ENCODE results near the gene RNF151.
"Not testable (repeated sequence)": the region's sequence is repeated elsewhere in the genome, so short reads cannot be mapped to it uniquely, and the experiment has no call there.

Gene RNF151

DNA sequence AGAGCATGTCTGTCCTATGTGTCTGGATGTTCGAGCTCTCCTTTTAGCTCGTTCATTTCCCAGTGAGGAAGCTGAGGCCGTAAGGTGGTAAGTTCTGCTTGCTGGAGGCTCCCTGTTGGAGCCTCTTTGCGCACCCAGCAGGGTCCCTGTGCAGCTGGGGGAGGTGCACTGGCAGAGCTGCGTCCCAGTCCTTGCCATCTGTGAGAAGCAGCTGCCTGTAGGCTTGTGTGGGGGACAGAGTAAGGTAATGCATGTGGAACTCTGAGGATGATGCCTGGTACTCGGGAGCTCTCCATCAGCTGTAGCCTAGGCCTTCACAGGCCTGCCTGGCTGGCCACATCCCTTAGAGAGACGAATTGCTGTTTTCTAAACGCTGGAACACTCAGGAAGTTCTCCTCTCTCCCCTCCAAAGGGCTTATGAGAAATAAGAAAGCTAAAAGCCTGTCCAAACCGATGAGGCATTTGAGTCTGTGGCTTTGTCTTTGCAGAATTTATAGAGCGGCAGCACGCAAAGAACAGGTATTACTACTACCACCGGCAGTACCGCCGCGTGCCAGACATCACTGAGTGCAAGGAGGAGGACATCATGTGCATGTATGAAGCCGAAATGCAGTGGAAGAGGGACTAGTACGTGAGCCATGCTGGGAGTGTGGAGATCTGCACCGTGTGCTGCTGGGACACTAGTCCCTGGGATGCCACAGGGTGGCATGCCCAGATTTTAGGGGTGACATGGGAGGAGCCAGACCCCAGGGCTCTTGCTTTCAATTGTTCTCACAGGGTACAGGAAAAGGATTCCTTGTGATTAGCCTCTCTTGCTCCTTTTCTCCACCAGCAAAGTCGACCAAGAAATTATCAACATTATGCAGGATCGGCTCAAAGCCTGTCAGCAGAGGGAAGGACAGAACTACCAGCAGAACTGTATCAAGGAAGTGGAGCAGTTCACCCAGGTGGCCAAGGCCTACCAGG, 5.7 kb upstream of the RNF151 start:
- peak; percentile 27 for DNase-seq

DNA sequence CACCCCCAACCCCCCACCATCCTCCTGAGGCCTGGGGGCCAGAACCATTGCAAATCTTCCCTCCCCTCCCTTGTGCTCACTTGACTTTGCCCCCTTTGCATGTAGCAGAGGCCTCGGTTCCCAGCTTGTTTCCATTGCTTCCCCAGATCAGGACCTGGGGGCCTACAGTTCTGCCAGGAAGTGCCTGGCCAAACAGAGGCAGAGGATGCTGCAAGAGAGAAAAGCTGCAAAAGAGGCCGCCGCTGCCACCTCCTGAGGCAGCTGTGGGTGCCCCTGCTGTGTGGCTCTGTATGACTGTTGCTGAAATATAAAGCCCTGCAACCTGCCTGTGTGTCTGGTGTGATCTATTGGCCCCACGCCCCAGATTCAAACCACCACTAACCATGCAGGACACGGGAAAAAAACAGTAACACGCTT, 5.0 kb upstream of the RNF151 start:
- DNase-seq: no peak

DNA sequence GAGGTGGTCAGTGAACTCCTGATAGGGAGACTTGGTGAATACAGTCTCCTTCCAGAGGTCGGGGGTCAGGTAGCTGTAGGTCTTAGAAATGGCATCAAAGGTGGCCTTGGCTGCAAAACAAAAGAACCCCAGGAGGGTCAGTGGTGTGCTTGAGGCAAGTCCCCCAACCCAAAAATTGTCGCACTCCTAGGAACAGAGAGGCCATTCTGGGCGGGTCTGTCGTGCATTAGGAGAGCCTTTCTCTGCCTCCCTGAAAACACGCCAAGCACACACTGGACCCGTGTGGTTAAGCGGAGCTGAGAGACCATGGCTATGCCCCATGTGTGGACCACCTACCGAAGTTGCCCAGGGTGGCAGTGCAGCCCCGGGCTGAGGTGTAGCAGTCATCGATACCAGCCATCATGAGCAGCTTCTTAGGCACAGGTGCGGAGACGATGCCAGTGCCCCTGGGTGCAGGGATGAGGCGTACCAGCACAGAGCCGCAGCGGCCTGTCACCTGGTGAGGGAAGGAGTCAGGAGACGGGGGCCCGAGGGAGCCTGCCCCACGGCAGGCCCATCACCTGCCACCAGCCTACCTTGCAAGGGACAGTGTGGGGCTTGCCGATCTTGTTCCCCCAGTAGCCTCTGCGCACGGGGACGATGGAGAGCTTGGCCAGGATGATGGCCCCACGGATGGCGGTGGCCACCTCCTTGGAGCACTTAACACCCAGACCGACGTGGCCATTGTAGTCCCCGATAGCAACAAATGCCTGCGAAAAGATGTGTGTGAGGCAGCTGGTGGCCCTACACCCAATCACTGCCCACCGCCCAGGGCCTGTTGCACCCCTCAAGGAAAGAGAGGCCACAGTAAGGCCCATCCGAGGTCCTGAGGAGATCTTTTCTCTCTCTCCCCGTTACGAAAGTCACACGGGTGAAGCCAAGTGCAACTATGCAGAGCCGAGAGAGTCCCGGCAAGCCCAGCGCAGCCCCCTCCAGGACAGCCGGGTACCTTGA, 4.2 kb upstream of the RNF151 start:
- not testable (repeated sequence) for DNase-seq

DNA sequence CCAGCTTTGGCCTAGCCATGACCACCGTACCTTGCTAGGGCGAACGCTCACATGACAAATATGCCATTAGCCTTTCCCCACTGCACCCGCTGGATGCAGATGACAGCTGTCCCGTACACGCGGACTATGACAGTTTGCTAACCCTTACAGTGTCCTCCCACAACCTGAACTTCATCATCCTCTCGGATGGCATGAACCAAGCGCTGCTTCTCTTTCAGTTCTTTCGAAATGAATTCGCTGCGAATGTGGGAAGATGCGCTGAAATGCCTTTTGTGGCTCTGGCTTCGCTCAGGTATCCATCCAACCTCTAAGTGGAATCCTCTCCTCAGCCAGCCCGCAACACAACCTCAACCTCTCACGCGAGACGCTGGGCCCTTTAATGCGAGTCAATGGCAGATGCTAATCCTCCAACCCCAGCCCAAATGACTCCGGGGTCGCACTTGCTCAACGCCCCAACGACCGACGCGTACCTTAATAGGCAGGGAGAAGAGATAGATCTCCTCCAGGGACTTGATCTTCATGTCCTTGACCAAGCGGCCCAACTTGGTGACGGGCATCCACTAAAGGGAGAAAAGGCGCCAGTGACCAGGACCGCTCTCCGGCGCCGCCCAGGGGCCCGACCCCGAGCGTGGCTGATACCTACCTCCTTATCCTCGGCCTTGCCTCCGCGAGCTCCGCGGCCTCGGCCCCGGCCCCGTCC, 2.7 kb upstream of the RNF151 start:
- no peak for DNase-seq

DNA sequence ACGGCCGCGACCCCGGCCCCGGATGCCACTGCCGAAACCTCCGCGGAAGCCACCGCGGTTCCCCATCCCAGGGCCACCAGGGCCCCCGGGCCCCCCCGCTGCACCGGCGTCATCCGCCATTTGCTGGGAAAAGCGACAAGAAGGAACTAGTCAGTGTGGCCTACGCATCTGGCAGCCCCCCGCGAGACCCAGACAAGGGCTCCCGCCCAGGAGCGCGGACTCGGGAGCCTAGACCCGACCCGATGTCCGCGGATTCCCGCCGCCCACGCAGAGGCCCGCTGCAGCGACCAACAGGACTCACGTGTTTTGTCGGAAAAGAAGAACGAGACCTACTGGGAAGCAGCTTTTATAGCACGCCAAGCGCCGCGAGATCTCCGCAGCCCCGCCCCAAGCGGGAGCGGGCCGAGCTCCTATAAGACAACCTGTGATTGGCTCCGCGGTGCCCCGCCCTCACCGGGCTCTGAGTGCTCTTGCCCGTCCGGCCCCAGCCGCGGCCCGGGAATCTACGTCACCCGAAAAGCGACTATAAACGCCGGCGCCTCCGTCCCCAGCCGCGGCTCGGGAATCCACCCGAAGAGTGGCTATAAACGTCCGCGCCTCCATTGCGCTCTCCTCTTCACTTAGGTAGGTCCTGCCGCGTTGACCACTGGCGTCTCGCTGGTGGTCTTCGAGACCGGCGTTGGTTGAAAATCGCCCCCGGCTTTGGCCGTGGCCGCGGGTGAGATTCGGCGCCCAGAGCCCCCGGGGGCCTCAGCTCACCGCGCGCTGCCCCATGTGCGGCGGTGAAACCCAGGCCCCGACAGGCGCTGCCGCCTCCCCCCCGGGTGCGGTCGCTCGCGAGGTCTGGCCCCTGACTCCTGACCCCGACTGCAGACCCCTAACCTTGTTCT, 1.9 kb upstream of the RNF151 start, which contains the start of gene RPS2:
Gene RPS2 (minus strand): TSS at position 321 of the 890 bp plus-strand sequence. CDS start 201 bp downstream, at position 120.
- peak; percentile 96 for DNase-seq

DNA sequence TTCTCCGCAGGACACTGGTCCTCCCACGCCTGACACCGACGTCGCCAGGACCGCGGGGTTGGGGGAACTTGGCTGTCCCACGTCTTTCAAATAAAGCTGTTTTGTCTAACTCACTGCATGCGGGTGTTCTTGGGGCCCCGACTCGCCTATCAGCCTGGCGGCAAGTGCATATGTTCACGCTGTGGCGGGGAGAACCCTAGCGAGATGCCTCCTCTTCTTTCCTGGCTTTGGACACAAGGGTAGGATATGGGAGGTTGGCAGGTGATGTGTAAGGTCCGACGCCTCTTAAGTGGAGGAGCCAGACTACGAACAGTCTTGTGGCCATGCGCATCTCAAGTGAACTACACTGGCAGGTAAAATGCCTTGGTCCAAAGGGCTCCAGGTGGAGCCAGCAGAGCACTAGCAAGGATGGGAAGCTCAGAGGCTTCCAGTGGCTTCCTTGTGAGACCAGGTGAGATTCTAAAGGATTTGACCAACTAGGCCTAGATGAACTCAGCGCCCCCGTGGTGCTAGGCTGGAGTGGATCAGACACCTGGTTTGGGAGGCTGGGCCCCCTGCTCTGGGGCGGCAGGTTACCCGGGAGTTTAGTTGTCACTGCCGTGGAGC, 1.2 kb upstream of the RNF151 start:
- DNase-seq: no peak

DNA sequence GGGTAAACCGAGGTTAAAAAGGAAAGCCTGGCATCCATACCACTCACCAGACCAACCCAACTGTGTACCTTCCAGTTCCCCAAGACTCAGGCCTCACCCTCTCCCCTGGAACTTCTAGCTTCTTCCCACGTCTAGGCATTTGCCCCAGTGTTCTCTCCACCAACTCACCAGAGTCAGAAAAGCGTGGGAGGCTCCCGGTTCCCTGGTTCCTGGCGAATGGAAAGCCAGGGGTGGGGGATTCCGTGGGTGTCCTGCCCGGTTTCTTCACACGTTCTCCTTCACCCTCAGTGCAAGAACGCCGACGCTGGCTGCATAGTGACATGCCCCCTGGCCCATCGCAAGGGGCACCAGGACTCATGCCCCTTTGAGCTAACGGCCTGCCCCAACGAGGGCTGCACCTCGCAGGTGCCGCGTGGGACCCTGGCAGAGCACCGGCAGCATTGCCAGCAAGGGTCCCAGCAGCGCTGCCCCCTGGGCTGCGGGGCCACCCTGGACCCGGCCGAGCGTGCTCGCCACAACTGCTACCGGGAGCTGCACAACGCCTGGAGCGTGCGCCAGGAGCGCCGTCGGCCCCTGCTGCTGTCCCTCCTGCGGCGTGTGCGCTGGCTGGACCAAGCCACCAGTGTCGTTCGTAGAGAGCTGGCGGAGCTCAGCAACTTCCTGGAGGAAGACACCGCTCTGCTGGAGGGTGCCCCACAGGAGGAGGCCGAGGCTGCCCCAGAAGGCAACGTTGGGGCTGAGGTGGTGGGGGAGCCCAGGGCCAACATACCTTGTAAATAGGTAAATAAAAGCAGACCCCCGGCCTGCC, 1.7 kb downstream of the RNF151 start:
- DNase-seq: no peak

DNA sequence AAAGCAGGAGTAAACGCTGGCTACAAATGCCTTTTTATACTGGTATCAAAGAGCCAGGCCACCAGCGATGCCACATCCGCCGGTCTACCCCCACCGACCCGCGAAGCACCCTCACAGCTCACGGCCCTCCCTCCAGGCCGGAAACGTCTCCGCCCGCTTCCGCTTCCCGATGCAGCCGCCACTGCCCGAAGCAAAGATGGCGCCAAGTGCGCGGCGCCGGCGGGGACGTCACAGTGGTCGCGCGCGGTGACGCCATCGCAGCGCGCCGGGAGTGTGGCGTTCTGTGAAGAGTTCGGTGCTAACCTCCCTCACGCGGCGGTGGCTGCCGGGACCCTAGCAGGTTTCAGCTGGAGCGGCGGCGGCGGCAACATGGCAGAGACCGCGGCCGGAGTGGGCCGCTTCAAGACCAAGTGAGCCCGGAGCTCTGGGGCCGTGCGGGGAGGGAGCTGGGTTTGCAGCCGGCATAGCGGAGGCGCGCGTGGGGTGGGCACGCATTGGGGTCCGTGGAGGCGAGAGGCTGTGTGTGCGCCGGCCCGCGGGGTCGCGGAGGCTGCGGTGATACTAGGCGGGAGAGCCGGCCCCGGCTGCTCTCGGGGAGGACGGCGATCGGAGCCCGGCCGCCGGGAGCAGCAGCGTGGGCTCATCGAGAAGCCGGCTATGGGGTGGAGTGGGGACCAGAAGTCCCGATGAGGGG, 5.3 kb downstream of the RNF151 start, which contains the start of gene TBL3:
Gene TBL3 (plus strand): TSS at position 258 of the 694 bp plus-strand sequence. CDS start 112 bp downstream, at position 370.
- DNase-seq: peak; percentile 97

DNA sequence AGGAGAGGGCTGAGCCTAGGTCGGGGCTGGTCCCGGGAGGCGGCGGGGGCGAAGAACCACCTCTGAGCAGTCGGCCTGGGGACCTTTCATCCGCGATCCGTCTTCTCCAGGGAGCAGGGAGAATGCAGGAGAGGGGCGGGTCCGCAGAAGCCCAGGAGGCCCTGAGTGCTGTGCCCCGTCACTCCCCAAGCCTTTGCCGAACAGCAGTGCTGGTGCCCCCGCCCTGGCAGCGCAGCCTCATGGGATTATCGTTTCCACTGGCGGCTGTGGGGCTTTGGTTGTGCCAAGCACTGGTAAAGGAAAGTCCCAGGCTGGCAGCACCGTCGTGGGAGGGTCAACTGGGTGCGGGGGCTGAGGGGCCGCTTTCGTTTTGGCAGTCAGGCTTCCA, 5.8 kb downstream of the RNF151 start:
- no peak for DNase-seq

DNA sequence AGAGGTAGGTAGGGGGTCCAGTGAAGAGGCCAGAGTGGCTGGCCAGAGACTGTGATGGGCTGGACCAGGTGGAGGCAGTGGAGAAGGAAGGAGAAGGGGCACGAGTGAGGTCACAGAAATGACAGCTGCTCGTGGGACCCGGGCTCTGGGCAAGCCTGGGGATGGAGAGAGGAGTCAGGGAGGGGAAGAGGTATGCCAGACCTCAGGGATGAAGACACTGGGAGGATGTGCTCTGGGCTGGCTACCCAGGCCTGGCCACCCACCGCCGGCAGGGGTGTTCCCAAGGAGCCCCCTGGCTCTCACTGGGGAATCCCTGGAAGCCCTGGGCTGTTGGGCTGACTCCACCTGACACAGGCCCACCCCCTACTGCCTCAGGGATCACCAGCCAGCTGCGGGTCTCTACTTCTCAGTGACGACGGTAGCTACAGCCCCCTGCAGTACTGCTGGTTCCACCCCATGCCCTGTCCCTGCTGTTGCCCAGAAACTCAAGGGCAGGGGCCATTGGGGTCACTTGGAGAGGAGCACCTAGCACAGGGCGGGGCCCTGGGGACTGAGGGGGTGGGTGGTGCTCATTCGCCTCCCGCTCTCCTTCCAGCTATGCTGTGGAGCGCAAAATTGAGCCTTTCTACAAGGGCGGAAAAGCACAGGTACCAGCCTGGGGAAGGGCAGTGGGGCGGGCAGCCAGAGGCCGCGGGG, 7.0 kb downstream of the RNF151 start:
- DNase-seq: no peak

DNA sequence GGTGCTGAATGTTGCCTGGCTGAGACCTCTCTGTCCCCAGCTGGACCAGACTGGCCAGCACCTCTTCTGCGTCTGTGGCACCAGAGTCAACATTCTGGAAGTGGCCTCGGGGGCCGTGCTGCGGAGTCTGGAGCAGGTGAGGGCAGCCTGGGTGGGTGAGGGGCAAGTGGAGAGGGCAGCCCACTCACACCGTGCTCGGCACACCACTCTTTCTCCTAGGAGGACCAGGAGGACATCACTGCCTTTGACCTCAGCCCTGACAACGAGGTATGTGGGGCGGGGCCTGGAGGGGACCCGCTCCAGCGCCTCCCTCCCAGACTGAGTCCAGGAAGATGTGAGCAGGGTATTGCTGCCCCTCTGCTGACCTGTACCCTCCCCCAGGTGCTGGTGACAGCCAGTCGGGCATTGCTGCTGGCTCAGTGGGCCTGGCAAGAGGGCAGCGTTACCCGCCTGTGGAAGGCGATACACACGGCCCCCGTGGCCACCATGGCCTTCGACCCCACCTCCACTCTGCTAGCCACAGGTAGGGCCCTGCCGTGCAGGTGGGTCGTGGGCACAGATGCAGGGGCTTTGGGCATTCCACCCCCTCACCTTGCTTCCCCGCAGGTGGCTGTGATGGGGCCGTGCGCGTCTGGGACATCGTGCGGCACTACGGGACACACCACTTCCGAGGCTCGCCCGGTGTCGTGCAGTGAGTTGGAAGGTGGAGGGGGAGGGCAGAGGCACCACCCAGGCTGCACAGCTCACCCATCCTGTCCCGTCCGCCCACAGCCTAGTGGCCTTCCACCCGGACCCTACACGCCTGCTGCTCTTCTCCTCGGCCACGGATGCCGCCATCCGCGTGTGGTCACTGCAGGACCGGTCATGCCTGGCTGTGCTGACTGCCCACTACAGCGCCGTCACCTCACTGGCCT, 7.8 kb downstream of the RNF151 start:
- DNase-seq: no peak

DNA sequence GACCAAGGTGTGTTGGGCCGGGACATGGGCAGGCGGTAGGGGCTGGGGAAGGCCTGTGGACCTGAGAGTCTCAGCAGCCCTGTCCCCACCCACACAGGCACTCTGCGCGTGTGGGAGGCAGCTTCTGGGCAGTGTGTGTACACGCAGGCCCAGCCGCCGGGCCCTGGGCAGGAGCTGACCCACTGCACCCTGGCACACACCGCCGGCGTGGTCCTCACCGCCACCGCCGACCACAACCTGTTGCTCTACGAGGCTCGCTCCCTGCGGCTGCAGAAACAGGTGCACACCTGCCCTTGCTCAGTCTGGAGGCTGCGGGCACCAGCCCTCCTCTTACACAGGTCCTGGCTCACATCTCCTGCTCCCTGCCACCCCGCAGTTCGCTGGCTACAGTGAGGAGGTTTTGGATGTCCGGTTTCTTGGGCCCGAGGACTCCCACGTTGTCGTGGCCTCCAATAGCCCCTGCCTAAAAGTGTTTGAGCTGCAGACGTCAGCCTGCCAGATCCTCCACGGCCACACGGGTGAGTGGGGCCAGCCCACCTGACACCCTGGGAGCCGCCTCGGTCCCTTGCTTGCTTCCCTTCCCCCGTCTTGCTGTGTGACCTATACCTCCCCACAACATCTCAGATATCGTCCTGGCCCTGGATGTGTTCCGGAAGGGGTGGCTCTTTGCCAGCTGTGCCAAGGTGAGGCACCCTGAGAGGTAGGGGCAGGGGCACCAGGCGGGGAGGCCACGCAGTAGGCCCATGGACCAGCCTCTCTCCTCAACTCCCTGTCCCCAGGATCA, 9.0 kb downstream of the RNF151 start:
- DNase-seq: no peak

DNA sequence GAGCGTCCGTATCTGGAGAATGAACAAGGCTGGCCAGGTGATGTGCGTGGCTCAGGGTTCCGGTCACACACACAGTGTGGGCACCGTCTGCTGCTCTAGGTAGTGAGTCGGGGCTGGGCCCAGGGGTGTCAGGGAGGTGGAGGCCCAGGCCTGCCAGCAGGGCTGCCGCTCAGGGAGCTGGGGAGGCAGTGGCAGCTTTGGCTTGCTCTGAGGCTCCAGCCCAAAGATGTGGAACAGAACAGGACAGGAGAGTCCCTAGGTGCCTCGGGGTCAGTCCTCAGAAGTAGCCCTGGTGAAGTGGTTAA, 9.5 kb downstream of the RNF151 start:
- no peak for DNase-seq

DNA sequence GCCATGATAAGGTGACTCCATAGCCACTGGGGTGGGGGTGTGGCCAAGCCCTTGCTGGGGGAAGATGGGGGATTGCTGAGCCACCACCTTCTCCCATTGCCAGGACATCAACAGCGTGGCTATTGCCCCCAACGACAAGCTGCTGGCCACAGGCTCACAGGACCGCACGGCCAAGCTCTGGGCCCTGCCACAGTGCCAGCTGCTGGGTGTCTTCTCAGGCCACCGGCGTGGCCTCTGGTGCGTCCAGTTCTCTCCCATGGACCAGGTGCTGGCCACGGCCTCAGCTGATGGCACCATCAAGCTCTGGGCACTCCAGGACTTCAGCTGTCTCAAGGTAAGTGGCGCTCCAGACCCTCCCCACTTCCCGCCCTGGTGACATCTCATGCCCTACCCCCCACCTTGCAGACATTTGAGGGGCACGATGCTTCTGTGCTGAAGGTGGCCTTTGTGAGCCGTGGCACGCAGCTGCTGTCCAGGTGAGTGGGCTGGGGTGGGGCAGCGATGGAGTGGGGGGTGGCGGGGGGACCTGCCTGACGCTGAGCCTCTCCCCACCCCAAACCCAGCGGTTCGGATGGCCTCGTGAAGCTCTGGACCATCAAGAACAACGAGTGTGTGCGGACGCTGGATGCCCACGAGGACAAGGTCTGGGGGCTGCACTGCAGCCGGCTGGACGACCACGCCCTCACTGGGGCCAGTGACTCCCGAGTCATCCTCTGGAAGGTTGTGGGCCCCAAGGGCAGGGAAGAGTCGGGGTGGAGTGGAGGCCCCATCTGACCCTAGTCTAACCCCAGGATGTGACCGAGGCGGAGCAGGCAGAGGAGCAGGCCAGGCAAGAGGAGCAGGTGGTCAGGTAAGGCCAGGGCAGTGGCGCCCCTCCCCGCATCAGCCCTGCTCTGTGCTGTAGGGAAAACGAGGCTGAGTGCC, 10.6 kb downstream of the RNF151 start:
- DNase-seq: no peak

DNA sequence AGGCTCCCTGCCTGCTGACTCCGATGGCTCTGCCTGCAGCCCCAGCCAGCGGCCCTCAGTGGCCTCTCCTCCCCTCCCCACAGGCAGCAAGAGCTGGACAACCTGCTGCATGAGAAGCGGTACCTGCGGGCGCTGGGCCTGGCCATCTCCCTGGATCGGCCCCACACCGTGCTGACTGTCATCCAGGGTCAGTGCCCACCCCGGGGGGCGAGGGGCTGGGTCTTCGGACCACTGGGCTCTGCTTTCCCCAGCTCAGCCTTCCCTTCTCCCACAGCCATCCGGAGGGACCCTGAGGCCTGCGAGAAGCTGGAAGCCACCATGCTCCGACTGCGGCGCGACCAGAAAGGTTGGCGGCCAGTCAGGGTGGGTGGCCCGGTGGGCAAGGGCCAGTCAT, 11.2 kb downstream of the RNF151 start:
- DNase-seq: no peak

Data from GDM1 (cell line).